Smooth muscle cell (in vitro differentiated cells): Measurements from ENCODE around the gene PIEZO2. TPM values are rescaled to one million over a fixed set of nuclear protein-coding genes. Genes with fewer than 3 reads are reported as not detected.

Experiments used
- DNase-seq: peaks from one replicate; lab custom pipeline; 2025; ENCODE audit not compliant: unreplicated experiment; lab: John Stamatoyannopoulos, UW
- H2AFZ ChIP-seq: fragments of 200-600 bp; sonication (generic); 2 replicates; pipeline ENCODE4 v1.6.0; 2016; ENCODE audit warnings: antibody characterized with exemption, low read depth, mild to moderate bottlenecking
- H3F3A ChIP-seq: fragments of 200-600 bp; sonication (generic); 2 replicates; pipeline ENCODE4 v1.6.0; 2017; ENCODE audit warnings: antibody characterized with exemption, low read depth
- H3K27ac ChIP-seq: fragments of 200-600 bp; sonication (generic); 2 replicates; pipeline ENCODE4 v1.5.1; 2016; ENCODE audit warnings: low read depth, mild to moderate bottlenecking
- H3K27me3 ChIP-seq: fragments of 200-600 bp; sonication (generic); 2 replicates; pipeline ENCODE4 v1.6.1; 2016; ENCODE audit warnings: low read depth, mild to moderate bottlenecking
- H3K36me3 ChIP-seq: fragments of 200-600 bp; sonication (generic); 2 replicates; pipeline ENCODE4 v1.5.1; 2016; ENCODE audit warnings: low read depth
- H3K4me1 ChIP-seq: fragments of 200-600 bp; sonication (generic); 2 replicates; pipeline ENCODE4 v1.5.1; 2016; ENCODE audit warnings: low read depth
- H3K4me2 ChIP-seq: fragments of 200-600 bp; sonication (generic); 2 replicates; pipeline ENCODE4 v1.6.0; 2016; ENCODE audit warnings: mild to moderate bottlenecking
- H3K4me3 ChIP-seq: fragments of 200-600 bp; sonication (generic); 2 replicates; pipeline ENCODE4 v1.5.1; 2016; ENCODE audit warnings: mild to moderate bottlenecking
- H3K79me2 ChIP-seq: fragments of 200-600 bp; sonication (generic); 2 replicates; pipeline ENCODE4 v1.6.0; 2016; ENCODE audit warnings: low read depth, mild to moderate bottlenecking
- H3K9ac ChIP-seq: fragments of 200-600 bp; sonication (generic); 2 replicates; pipeline ENCODE4 v1.6.0; 2016; ENCODE audit warnings: low read depth
- H3K9me3 ChIP-seq: fragments of 200-600 bp; sonication (generic); replicated peaks from 2 replicates; pipeline ENCODE4 v1.5.1; 2016; ENCODE audit warnings: low read depth
- H4K20me1 ChIP-seq: fragments of 200-600 bp; sonication (generic); 2 replicates; pipeline ENCODE4 v1.6.0; 2016; ENCODE audit warnings: low read depth
- CTCF ChIP-seq: fragments of 200-600 bp; sonication (generic); IDR thresholded peaks from 2 replicates; pipeline ENCODE4 v1.5.1; 2017; ENCODE audit warnings: borderline replicate concordance, mild to moderate bottlenecking, antibody characterized with exemption; ENCODE audit not compliant: insufficient read depth, poor library complexity, severe bottlenecking
- WGBS: methylation state at CpG from one replicate; pipeline ENCODE4 v1.1.7; 2016; ENCODE audit warnings: low lambda C conversion rate; 5-methylcytosine and 5-hydroxymethylcytosine counted together
- polyA plus RNA-seq: library from polyadenylated mRNA; unstranded; fragments of >200 nt; fragmentation: Nextera tagmentation; extraction: Ambion mirVana; gene quantifications from 2 replicates; pipeline ENCODE4 v1.2.1, GENCODE V29; 2016
- total RNA-seq: library from RNA; depleted of rRNA; stranded (reverse); fragments of >200 nt; gene quantifications from 2 replicates; pipeline ENCODE4 v1.2.3, GENCODE V29; 2014

The PIEZO2 gene
- total and polyA plus RNA-seq, 2 experiments from 2014 or later, result 1.3 to 4.7 TPM

GRCh38 chr18:10893761-10894160 is 255.6 kb downstream of the PIEZO2 start:
- Histone ChIP-seq H3K4me3 (no peak overlapping the region), H2AFZ (no peak overlapping the region), H3K79me2 (no peaks in the 10 kb centered on the region), H4K20me1 (no peaks in the 10 kb centered on the region), H3K36me3 (no peaks in the 10 kb centered on the region), H3K4me1 (no peaks in the 10 kb centered on the region), H3K9ac (no peak overlapping the region), H3K4me2 (no peak overlapping the region), H3F3A (no peaks in the 10 kb centered on the region), H3K9me3 (no peaks in the 10 kb centered on the region), H3K27me3 (no peaks in the 10 kb centered on the region), H3K27ac (no peak overlapping the region)
- no peak for DNase-seq
- no peak for TF ChIP-seq CTCF
- 89% methylated on average over 5 of the region's 5 CpGs for WGBS

DNA sequence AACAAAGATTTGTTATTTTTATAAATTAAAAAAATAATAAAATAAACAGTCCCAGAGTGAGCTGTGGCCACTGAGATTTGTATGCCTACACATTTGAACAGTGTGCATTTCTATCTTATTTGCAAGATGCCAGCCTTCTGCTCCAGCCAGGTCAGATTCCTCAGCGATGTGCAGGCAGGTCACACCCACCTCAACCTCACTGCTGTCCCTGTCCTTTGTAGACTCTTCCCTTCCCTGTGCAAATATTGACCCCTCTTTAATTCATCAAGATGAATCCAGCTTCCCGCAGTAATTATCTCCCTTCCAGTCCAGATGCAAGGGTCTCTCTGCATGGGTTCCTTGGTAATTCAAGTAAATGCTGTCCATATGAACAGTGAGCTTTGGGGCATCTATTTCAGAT is 256.2 kb downstream of the PIEZO2 start:
- Histone ChIP-seq H3F3A (no peaks in the 10 kb centered on the region), H3K4me1 (no peaks in the 10 kb centered on the region), H3K4me2 (peak overlapping the region; percentile 23), H3K36me3 (no peaks in the 10 kb centered on the region), H3K27me3 (no peaks in the 10 kb centered on the region), H3K79me2 (no peaks in the 10 kb centered on the region), H4K20me1 (no peaks in the 10 kb centered on the region), H3K4me3 (no peak overlapping the region), H3K9me3 (no peaks in the 10 kb centered on the region), H3K27ac (no peak overlapping the region), H2AFZ (no peak overlapping the region), H3K9ac (no peak overlapping the region)
- 90% methylated on average over 2 of the region's 2 CpGs for WGBS
- TF ChIP-seq CTCF, result no peak
- DNase-seq, result no peak

DNA sequence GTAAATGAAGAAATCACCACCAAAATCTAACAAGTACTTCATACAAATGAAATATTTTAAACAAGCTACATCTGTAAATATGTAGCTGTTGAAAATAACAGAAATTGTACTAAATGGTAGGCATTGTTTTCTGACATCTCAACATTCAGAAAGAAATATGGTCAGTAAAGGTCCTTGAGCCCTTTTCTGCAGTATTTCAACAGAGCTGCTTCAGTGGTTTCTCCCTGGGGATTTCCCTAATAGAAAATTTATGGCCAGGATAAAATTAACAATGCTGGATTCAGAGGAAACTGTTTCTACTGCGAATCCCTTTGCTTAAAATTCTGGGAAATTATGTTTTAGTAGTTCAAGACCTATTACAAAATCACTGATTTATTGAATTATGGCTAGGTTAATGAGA is 256.6 kb downstream of the PIEZO2 start:
- 33% methylated on average over 1 of the region's 1 CpG for WGBS
- H3K27ac ChIP-seq, result no peak overlapping the region

More for the DNA sequence above, 256.6 kb downstream of the PIEZO2 start:
- H3K4me2 ChIP-seq, result peak overlapping the region; percentile 23
- no peaks in the 10 kb centered on the region for H3F3A ChIP-seq
- no peaks in the 10 kb centered on the region for H3K27me3 ChIP-seq
- TF ChIP-seq CTCF, result no peak
- no peaks in the 10 kb centered on the region for H3K36me3 ChIP-seq
- no peaks in the 10 kb centered on the region for H3K9me3 ChIP-seq
- no peak overlapping the region for H3K4me3 ChIP-seq
- H4K20me1 ChIP-seq, result no peaks in the 10 kb centered on the region
- no peak for DNase-seq
- no peaks in the 10 kb centered on the region for H3K79me2 ChIP-seq
- no peaks in the 10 kb centered on the region for H3K4me1 ChIP-seq
- no peak overlapping the region for H3K9ac ChIP-seq
- no peak overlapping the region for H2AFZ ChIP-seq
